Tibial nerve (tissue), 4 donors: ENCODE measurements around the gene TRERF1.

Experiments
- CTCF ChIP-seq, 5 experiments: fragments of 200-600 bp in 3 of 5; fragments of 450-650 bp in 2 of 5; sonication (generic) in 3 of 5; IDR thresholded peaks; one replicate each; pipeline ENCODE4 v1.5.1; 2016 to 2019; ENCODE audit warnings: antibody characterized with exemption in 5 of 5, mild to moderate bottlenecking in 3 of 5, moderate library complexity in 2 of 5
- EP300 ChIP-seq, 2 donors: sonication (generic); formaldehyde crosslinking; IDR thresholded peaks; one replicate each; pipeline ENCODE4 v1.6.1; 2017; ENCODE audit warnings: antibody characterized with exemption in 2 of 2, mild to moderate bottlenecking in 1 of 2
- POLR2A ChIP-seq, 2 donors: fragments of 450-650 bp; IDR thresholded peaks; one replicate each; pipeline ENCODE4 v1.6.1; 2017; ENCODE audit warnings: antibody characterized with exemption in 2 of 2, mild to moderate bottlenecking in 2 of 2, moderate library complexity in 2 of 2

- TF ChIP-seq CTCF (IDR thresholded peaks at IDR 0.05) (no peak), EP300 (IDR thresholded peaks at IDR 0.05) (no peak), POLR2A (IDR thresholded peaks at IDR 0.05) (no peak)
These were observed 90.7 kb downstream of the TRERF1 start for GRCh38 chr6:42361036-42361435.
